ENCODE results near the gene TMEM175.

- TF ChIP-seq, protein P1, sequence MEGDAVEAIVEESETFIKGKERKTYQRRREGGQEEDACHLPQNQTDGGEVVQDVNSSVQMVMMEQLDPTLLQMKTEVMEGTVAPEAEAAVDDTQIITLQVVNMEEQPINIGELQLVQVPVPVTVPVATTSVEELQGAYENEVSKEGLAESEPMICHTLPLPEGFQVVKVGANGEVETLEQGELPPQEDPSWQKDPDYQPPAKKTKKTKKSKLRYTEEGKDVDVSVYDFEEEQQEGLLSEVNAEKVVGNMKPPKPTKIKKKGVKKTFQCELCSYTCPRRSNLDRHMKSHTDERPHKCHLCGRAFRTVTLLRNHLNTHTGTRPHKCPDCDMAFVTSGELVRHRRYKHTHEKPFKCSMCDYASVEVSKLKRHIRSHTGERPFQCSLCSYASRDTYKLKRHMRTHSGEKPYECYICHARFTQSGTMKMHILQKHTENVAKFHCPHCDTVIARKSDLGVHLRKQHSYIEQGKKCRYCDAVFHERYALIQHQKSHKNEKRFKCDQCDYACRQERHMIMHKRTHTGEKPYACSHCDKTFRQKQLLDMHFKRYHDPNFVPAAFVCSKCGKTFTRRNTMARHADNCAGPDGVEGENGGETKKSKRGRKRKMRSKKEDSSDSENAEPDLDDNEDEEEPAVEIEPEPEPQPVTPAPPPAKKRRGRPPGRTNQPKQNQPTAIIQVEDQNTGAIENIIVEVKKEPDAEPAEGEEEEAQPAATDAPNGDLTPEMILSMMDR (optimal IDR thresholded peaks at IDR 0.05 in 1 of 3, IDR thresholded peaks at IDR 0.05 in 1 of 3, conservative IDR thresholded peaks at IDR 0.05 in 1 of 3; ENCODE audit: extremely low read depth in 1 of 3, insufficient read depth in 2 of 3, low read length in 3 of 3): no peak
- no peak for TF ChIP-seq EZH2 (IDR thresholded peaks at IDR 0.05; ENCODE audit: low read length)
Observed at GRCh38 chr4:909131-909571, 23.1 kb upstream of the TMEM175 start.
